Measurements from ENCODE around the gene GRPEL2.

The GRPEL2 gene

DNA sequence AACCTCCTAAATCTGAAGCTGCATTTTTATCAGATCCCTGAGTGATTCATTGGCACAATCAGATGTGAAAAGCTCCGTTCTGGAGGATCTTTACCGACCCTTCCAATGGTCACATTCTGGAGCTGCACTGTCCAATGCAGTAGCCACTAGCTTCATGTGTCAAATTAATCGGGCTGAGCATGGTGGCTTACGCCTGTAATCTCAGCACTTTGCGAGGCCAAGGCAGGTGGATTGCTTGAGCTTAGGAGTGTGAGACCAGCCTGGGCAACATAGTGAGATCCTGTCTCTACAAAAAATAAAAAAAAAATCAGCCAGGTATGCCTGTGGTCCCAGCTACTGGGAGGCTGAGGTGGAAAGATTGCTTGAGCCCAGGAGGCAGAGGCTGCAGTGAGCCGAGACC lies 30.1 kb downstream of the GRPEL2 start:
- H3K9me3 Mint-ChIP-seq = no peaks in the 10 kb centered on the region
- H3K36me3 Mint-ChIP-seq = no peaks in the 10 kb centered on the region
- no peaks in the 10 kb centered on the region for H3K27me3 Mint-ChIP-seq
- no peak overlapping the region for H3K4me3 Mint-ChIP-seq
- H3K4me1 Mint-ChIP-seq = peaks cover 6% of the 10 kb centered on the region
- H3K27ac Mint-ChIP-seq = no peak overlapping the region

DNA sequence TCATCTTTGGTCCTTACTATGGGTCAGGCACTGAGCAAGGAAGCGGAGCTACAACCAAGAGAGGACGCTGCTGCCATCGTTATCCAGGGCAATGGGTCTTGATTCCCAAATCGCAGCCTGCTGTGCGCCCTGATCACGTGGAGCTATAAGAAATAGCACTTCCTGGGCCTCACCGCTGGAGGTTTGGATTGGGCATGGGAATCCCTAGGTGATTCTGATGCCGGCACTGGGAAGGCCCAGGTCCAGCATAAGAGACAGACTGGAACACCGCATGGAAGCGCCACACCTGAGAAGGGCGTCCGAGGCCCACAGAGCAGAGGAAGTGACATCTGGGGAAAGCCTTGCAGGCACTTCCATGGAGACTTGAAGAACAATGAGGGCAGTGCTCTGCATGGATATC lies 30.8 kb downstream of the GRPEL2 start:
- H3K27ac Mint-ChIP-seq = no peak overlapping the region
- no peaks in the 10 kb centered on the region for H3K27me3 Mint-ChIP-seq
- no peaks in the 10 kb centered on the region for H3K36me3 Mint-ChIP-seq

DNA sequence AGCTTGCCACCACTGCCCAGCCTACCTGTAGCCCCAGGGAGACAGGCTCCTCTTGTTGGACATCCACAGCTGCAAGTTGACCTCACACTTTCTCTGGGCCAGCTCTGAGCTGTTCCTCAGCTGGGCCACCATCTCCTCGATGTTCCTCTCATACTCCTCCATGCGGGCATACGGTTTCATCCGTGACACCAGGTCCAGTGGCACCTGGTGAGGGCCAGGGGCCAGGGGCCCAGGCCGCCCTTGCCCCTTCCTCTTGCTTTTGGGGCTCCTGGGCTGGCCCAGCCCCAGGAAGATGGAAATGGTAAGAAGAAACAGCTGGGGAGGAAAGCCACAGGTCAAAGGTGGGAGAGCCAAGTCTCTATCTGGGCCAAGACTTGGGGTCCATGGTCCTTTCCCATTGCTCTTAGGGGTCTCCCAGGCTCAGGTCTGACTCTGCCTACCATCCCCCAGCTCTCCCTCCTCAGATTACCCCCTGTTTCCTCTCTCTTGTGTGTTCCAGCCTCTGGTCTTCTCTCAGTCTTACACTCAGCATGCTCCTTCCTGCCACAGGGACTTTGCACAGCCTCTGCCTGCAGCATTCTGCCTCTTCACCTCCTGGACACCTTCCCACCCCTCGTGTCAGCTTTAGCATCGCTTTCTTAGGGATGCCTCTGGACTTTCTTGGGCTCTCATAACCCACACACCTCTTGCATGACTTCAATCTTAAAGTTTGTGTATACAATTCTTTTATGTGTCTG lies 31.6 kb downstream of the GRPEL2 start:
- no peaks in the 10 kb centered on the region for H3K4me1 Mint-ChIP-seq
- H3K36me3 Mint-ChIP-seq = no peaks in the 10 kb centered on the region
- H3K4me3 Mint-ChIP-seq = no peak overlapping the region
- H3K27me3 Mint-ChIP-seq = no peaks in the 10 kb centered on the region
- no peak overlapping the region for H3K27ac Mint-ChIP-seq
- H3K9me3 Mint-ChIP-seq = no peaks in the 10 kb centered on the region

More for the DNA sequence above, 30.8 kb downstream of the GRPEL2 start:
- Mint-ChIP-seq H3K4me1 (peaks cover 5% of the 10 kb centered on the region), H3K4me3 (no peak overlapping the region), H3K9me3 (no peaks in the 10 kb centered on the region)

DNA sequence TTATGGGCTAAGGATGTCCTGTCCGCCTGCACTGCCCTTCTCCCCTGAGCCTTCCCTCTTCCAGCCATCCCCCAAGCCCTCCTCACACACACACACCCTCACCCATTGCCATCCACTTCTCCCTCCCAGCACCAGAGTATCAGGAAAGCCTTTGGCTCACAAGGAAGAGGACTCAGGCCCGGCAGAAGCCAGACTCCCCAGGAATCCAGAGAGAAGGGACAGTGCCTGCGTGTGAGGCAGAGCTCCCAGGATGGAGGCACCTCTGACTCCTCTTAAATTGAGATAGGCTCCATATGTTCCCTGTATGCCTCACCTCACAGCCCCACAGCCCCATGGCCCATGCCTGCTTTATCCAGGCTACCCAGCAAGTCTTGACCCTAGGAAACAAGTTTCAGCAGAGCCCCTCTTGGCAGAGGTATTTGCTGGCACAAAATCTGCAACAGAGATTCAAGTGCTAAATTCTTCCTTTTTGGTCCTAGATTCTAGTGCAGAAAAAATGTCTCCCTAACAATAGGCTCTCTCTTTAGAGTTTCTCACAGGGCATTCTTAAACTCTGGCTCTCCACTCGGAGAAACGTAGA lies 33.0 kb downstream of the GRPEL2 start:
- H3K27ac Mint-ChIP-seq = no peak overlapping the region
- H3K9me3 Mint-ChIP-seq = no peaks in the 10 kb centered on the region
- H3K27me3 Mint-ChIP-seq = no peaks in the 10 kb centered on the region

DNA sequence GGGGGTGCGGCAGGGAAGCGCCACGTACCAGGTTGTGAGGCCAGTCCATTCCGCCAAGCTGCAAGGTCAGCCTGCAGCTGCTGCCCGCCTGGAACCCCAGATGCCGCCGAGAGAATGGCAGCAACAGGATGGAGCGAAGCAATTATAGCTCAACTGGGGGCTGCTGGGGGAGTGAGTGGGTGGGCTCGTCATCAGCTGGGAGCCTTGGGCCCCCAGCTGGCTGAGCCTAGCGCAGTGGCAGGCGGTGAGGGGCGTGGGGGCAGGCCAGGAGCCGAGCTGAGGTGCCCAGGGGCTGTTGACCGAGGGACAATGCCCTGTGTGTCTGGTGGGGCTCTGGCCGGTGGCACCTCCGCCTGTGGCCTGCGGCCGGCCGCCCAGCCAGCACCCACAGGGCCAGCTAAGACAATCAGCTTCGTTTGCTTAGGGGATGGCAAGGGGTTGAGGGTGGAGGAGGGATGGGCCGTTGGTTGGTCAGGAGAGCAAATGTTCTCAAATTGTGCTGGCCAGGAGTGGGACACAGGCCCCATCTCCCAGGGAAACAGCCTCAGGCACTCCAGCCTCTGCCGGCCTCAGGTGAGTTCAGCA lies 34.0 kb downstream of the GRPEL2 start, which contains the start of gene IL17B:
TSS of gene IL17B (minus strand) at position 116 of the 585 bp plus-strand sequence. CDS start at position 49, 67 bp downstream.
- no peaks in the 10 kb centered on the region for H3K4me1 Mint-ChIP-seq
- no peaks in the 10 kb centered on the region for H3K36me3 Mint-ChIP-seq
- no peak within 1 kb of the TSS for H3K27ac Mint-ChIP-seq
- no peaks in the 10 kb centered on the region for H3K27me3 Mint-ChIP-seq
- no peaks in the 10 kb centered on the region for H3K9me3 Mint-ChIP-seq
- no peak within 1 kb of the TSS for H3K4me3 Mint-ChIP-seq

More for the DNA sequence above, 33.0 kb downstream of the GRPEL2 start:
- Mint-ChIP-seq H3K4me3 (no peak overlapping the region), H3K36me3 (no peaks in the 10 kb centered on the region), H3K4me1 (no peaks in the 10 kb centered on the region)

DNA sequence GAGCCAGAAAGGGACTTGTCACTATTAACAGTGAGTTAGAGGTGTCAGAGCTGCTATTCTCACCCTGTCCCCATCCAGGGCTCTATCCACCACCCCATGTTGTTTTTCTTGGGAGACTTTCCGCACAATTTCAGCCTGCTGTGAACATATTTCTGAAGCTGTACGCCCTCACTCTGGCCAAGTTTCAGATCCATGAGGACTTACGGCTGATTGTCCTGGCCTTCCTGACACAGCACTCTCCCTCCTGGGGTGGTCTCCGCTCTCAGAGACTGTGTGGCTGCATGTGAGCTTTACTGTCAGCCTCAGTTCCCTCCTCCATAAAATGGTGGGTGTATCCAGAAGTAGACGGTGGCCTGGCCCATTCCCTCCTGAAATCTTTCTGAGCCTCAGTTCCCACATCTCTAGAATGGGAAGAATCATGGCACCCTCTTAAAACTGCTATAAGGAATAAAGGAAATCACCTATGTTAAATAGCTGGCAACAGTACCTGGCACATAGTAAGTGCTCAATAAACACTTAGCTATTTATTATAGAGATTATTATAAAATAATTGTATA lies 34.6 kb downstream of the GRPEL2 start:
- H3K4me3 Mint-ChIP-seq = no peak overlapping the region
- no peaks in the 10 kb centered on the region for H3K9me3 Mint-ChIP-seq
- no peaks in the 10 kb centered on the region for H3K36me3 Mint-ChIP-seq
- H3K4me1 Mint-ChIP-seq = no peaks in the 10 kb centered on the region
- H3K27me3 Mint-ChIP-seq = no peaks in the 10 kb centered on the region
- H3K27ac Mint-ChIP-seq = no peak overlapping the region

DNA sequence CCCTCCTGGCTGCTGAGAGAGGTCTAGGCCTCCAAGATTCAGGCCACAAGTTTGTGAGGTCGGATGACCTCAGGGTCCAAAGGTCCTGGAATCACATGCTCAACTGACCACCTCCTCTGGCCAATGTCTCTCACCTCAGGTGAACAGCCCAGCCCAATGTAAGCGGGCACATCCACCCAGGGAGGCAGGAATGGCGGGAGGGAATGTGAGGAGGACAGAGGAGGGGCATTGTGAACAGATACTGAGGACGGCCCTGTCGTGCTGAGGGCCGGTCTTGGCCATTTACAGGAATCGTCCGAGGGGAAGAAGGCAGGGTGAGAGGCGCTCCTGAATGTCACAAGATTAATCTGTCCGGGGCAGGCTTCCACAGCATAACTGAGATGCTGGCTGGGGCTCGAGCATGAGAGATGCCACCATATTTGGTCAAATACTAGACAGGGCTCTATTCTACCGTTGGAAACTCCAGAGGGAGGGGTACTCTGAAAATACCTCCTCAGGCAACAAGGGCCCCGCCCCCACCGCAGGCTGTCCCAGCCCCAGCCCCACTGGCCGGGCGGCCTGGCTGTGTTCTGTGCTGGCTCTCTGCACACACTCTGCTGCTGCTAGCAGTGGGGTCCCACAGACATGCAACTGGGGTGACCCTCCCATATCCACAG lies 35.3 kb downstream of the GRPEL2 start:
- Mint-ChIP-seq H3K27ac (no peak overlapping the region), H3K4me1 (no peaks in the 10 kb centered on the region), H3K9me3 (no peaks in the 10 kb centered on the region), H3K4me3 (no peak overlapping the region), H3K27me3 (no peaks in the 10 kb centered on the region), H3K36me3 (no peaks in the 10 kb centered on the region)

DNA sequence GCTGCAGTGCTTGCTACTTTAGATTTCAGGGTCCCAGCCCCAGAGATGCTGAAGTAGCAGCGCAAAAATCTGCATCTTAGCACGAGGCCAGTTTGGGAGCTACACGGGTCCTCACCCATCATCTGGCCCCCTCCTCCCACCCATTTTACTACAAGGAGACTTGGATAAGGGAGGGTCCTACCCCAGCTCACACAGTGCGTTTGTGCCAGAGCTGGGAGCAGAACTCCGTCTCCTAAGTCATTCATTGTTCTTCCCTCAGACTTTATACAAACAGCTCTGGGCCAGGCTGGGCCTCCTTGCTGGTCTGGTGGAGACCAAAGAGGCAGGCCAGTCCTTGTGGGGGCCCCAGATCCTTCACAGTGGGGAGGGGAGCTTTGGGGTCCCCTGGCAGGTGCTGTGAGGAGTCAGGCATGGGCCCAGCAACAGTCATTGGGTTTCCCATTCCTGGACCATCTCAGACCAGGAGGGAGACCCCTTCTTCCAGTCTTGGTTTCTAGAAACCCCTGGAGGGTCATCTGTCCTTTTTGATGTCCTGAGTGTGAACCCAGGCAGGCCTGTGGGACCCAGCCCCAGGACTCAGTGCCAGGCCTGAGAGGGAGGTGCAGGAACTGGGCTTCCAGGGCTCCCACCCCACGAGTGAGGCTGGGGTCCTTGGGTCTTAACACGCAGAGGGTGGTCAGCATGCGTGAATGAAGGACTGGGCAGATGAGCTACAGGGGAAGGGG lies 36.1 kb downstream of the GRPEL2 start:
- H3K4me1 Mint-ChIP-seq = no peaks in the 10 kb centered on the region
- no peaks in the 10 kb centered on the region for H3K9me3 Mint-ChIP-seq
- H3K27me3 Mint-ChIP-seq = no peaks in the 10 kb centered on the region
- H3K4me3 Mint-ChIP-seq = no peak overlapping the region
- no peak overlapping the region for H3K27ac Mint-ChIP-seq
- no peaks in the 10 kb centered on the region for H3K36me3 Mint-ChIP-seq

DNA sequence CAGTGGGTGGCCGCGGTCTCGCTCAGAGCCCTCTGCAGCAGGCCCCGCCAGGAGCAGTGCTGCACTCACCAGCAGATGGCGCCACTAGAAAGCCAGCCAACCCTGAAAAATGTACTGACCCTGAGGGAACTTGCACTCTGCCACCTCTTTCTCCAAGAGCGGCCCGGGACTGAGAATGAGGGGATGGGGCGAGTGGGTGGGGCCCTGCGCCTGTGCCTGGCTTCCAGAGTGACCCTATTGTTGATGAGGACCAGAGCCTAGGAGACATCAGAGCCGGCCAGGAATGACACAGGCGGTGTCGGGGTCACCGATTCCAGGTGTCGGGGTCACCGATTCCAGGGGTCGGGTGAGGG lies 36.7 kb downstream of the GRPEL2 start:
- H3K27me3 Mint-ChIP-seq = no peaks in the 10 kb centered on the region
- no peak overlapping the region for H3K4me3 Mint-ChIP-seq
- H3K27ac Mint-ChIP-seq = peak overlapping the region; percentile 6
- no peaks in the 10 kb centered on the region for H3K4me1 Mint-ChIP-seq
- H3K36me3 Mint-ChIP-seq = no peaks in the 10 kb centered on the region
- H3K9me3 Mint-ChIP-seq = no peaks in the 10 kb centered on the region

DNA sequence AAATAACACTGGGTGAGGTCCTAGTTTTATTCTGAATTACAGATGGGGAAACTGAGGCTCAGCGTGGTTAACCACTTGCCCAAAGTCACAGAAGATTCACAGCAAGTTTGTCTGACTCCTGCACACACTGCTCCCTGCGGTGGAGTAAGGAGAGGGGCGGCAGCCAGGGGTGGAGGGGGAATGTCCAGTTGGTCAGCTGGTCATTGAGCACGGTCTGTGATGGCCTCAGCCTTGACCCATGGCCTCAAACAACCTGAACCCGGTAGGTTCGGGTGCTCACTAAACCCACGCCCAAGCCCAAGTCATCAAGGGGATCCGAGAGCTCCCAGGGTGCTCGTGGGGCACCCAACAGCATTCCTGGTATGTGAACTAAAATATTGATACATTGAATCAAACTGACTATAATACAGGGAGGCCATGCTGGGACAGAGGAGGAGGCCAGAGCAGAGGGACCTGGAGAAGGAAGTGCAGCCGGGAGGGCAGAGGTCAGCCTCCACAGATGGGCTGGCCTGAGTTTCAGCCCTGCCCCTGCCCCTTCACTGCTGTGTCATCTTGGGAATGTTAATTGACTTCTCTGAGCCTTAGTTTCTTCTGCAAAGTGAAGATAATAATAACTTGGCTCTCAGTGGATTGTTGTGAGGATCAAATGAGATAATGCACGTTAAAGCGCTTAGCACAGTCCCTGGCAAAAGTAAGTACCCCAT lies 37.4 kb downstream of the GRPEL2 start:
- H3K27ac Mint-ChIP-seq = no peak overlapping the region
- no peaks in the 10 kb centered on the region for H3K9me3 Mint-ChIP-seq
- no peaks in the 10 kb centered on the region for H3K4me1 Mint-ChIP-seq
- H3K4me3 Mint-ChIP-seq = no peak overlapping the region
- no peaks in the 10 kb centered on the region for H3K27me3 Mint-ChIP-seq
- no peaks in the 10 kb centered on the region for H3K36me3 Mint-ChIP-seq

DNA sequence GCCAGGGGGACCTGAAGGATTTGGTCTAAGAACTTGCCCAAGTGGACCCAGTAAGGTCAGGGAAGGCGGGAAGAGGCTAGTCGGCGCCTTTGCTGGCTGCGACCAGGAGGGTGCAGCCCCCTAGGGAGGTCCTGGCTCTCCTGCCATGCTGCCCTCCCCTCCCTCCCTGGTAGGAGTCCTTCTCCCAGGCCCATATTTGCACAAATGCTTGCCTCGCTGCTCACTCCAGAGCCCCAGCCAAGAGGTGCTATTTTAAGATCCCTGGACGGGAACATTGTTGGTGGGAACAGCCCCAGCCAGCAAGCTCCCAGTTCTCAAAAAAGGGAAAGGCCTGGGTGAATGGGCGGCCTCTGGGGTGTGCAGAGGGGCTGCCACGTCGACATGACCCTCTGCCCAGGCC lies 38.1 kb downstream of the GRPEL2 start:
- Mint-ChIP-seq H3K4me3 (no peak overlapping the region), H3K27ac (no peak overlapping the region), H3K4me1 (no peaks in the 10 kb centered on the region), H3K27me3 (no peaks in the 10 kb centered on the region), H3K36me3 (no peaks in the 10 kb centered on the region), H3K9me3 (no peaks in the 10 kb centered on the region)

DNA sequence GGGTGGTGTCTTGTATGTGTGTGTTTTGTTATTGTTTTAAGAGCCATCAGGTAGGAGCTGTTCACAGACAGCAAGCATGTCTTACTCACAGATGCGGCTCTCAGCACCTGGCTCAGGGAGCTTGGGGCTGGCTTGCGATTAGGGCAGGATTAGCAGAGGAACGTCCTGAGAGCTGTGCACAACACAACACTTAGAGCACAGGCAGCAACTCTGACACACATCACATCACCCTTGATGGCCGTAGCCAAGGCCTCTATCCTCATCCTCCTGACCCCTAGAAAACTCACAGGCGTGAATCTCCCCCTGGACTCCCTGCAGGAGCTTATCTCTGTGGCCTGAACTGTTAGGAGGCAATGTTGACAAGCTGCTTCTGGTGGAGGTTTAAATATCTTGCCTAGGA lies 40.9 kb downstream of the GRPEL2 start:
- no peaks in the 10 kb centered on the region for H3K4me1 Mint-ChIP-seq
- H3K4me3 Mint-ChIP-seq = no peak overlapping the region
- no peak overlapping the region for H3K27ac Mint-ChIP-seq
- no peaks in the 10 kb centered on the region for H3K27me3 Mint-ChIP-seq
- no peaks in the 10 kb centered on the region for H3K36me3 Mint-ChIP-seq
- H3K9me3 Mint-ChIP-seq = no peaks in the 10 kb centered on the region

DNA sequence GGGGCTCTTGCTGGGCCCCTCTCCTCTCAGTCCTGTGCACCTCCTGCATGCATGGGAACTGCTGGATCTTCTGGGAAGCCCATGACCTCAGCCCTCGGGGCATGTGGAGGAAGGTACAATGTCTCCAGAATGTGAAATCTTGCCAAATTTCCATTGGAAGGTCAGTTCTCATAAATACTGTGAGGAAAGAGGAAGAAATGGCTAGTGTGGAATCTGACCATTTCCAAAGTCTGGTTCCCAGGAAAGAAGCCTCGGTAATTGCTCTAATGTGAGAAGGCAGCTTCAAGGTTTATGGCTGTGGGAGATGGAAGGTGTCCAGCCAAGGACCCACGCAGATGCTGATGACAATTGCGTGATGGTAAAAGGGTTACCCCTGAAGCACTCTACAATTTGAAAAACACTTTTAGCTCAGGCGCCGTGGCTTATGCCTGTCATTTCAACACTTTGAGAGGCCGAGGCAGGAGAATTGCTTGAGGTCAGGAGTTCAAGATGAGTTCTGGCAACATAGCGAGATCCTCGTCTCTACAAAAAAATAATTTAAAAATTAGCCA lies 41.9 kb downstream of the GRPEL2 start:
- H3K9me3 Mint-ChIP-seq = no peaks in the 10 kb centered on the region
- H3K4me1 Mint-ChIP-seq = no peaks in the 10 kb centered on the region
- no peaks in the 10 kb centered on the region for H3K27me3 Mint-ChIP-seq
- no peak overlapping the region for H3K27ac Mint-ChIP-seq
- no peak overlapping the region for H3K4me3 Mint-ChIP-seq
- H3K36me3 Mint-ChIP-seq = no peaks in the 10 kb centered on the region

DNA sequence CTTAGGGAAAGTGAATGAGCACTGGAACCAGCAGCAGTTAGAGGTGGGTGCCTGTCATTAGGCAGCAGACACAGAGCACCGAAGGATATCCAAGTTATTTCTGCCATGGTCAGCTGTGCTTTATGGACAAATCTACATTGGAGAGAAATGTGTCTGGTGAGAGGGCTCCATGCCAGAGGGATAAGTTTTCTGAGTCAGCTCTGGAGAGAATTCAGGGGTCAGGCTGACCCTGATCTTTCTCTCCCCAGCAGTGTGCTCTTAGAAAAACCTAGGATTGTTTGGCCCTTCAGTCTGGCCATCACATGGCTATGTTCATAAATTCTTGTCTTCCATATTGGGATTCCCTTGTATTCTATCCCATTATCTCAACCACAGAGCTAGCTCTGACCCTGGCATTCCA lies 42.7 kb downstream of the GRPEL2 start:
- no peaks in the 10 kb centered on the region for H3K9me3 Mint-ChIP-seq
- no peaks in the 10 kb centered on the region for H3K36me3 Mint-ChIP-seq
- no peak overlapping the region for H3K4me3 Mint-ChIP-seq
- H3K4me1 Mint-ChIP-seq = no peaks in the 10 kb centered on the region
- H3K27ac Mint-ChIP-seq = no peak overlapping the region
- no peaks in the 10 kb centered on the region for H3K27me3 Mint-ChIP-seq
